ENCODE measurements around the gene FUT1. TPM values are rescaled to one million over a fixed set of nuclear protein-coding genes. Genes with fewer than 3 reads are reported as not detected.

FUT1 gene
- total and polyA plus RNA-seq, 9 of the 15 experiments (the other 6 are each of a cell fraction or from before 2014, with no cell fraction given) = 2.3 to 18.5 (median 8.8) TPM

DNA sequence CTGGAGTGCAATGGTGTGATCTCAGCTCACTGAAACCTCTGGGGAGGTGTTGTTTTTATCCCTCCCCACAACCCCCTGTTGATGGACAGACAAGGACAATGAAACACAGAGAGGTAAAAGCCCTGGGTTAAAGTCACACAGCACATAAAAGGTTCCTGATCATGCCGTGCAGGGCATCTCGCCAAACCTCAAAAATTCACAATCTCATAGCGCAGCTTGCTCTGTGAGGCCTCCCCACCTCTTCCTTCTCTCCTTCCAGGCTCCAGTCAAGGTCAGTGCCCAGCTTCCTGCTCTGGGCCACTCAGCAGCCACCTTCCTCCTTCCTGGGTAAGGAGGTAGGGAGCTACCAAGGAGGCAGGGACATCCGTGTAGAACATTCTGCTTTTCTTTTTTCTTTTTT is 54.4 kb downstream of the FUT1 start (continued):
- TF ChIP-seq, protein P1, sequence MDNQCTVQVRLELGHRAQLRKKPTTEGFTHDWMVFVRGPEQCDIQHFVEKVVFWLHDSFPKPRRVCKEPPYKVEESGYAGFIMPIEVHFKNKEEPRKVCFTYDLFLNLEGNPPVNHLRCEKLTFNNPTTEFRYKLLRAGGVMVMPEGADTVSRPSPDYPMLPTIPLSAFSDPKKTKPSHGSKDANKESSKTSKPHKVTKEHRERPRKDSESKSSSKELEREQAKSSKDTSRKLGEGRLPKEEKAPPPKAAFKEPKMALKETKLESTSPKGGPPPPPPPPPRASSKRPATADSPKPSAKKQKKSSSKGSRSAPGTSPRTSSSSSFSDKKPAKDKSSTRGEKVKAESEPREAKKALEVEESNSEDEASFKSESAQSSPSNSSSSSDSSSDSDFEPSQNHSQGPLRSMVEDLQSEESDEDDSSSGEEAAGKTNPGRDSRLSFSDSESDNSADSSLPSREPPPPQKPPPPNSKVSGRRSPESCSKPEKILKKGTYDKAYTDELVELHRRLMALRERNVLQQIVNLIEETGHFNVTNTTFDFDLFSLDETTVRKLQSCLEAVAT (IDR thresholded peaks at IDR 0.05) = peak in 1 of 2 experiments; percentile 74; a peak in 1 of 4 replicates
- TF ChIP-seq POU5F1 (IDR thresholded peaks at IDR 0.05; ENCODE audit: borderline replicate concordance, low read depth, low read length, partially characterized antibody) (no peak), BRD9 (IDR thresholded peaks at IDR 0.05; ENCODE audit: low read depth, partially characterized antibody) (no peak), ZNF583 (CRISPR knock-in tag; IDR thresholded peaks at IDR 0.05) (no peak), TEAD4 (IDR thresholded peaks at IDR 0.05; ENCODE audit: low read length) (peak; percentile 87), TEAD4 (CRISPR knock-in tag; IDR thresholded peaks at IDR 0.05; ENCODE audit: borderline replicate concordance) (no peak), LCOR (CRISPR knock-in tag; IDR thresholded peaks at IDR 0.05) (no peak), SMAD2 (IDR thresholded peaks at IDR 0.05; ENCODE audit: low read depth, low read length) (no peak), SOX6 (IDR thresholded peaks at IDR 0.05) (0 out of 2 replicates have a peak, but pooled peaks have one; percentile 23), ADNP (tag; IDR thresholded peaks at IDR 0.05) (peak; percentile 69; the same call in 1 of the 2 replicates), FOXM1 (IDR thresholded peaks at IDR 0.05; ENCODE audit: low read depth) (no peak), FOXM1 (CRISPR knock-in tag; IDR thresholded peaks at IDR 0.05; ENCODE audit: low read depth) (no peak), RB1 (IDR thresholded peaks at IDR 0.05; ENCODE audit: low read depth) (no peak), NR2F6 (CRISPR knock-in tag; IDR thresholded peaks at IDR 0.05) (no peak), MEF2D (tag; conservative IDR thresholded peaks at IDR 0.05; ENCODE audit: low read depth) (no peak), TGIF2 (CRISPR knock-in tag; IDR thresholded peaks at IDR 0.05) (no peak), ZFP36 (IDR thresholded peaks at IDR 0.05; ENCODE audit: low read depth, low read length, partially characterized antibody) (peak; percentile 97), RCOR1 (IDR thresholded peaks at IDR 0.05; ENCODE audit: borderline replicate concordance in 1 of 2, low read depth in 2 of 2, low read length in 2 of 2) (peak in 1 of 2 experiments; percentile 79; a peak in 2 of 4 replicates), GATAD2B (IDR thresholded peaks at IDR 0.05; ENCODE audit: borderline replicate concordance) (no peak)
- TF ChIP-seq, protein P2, sequence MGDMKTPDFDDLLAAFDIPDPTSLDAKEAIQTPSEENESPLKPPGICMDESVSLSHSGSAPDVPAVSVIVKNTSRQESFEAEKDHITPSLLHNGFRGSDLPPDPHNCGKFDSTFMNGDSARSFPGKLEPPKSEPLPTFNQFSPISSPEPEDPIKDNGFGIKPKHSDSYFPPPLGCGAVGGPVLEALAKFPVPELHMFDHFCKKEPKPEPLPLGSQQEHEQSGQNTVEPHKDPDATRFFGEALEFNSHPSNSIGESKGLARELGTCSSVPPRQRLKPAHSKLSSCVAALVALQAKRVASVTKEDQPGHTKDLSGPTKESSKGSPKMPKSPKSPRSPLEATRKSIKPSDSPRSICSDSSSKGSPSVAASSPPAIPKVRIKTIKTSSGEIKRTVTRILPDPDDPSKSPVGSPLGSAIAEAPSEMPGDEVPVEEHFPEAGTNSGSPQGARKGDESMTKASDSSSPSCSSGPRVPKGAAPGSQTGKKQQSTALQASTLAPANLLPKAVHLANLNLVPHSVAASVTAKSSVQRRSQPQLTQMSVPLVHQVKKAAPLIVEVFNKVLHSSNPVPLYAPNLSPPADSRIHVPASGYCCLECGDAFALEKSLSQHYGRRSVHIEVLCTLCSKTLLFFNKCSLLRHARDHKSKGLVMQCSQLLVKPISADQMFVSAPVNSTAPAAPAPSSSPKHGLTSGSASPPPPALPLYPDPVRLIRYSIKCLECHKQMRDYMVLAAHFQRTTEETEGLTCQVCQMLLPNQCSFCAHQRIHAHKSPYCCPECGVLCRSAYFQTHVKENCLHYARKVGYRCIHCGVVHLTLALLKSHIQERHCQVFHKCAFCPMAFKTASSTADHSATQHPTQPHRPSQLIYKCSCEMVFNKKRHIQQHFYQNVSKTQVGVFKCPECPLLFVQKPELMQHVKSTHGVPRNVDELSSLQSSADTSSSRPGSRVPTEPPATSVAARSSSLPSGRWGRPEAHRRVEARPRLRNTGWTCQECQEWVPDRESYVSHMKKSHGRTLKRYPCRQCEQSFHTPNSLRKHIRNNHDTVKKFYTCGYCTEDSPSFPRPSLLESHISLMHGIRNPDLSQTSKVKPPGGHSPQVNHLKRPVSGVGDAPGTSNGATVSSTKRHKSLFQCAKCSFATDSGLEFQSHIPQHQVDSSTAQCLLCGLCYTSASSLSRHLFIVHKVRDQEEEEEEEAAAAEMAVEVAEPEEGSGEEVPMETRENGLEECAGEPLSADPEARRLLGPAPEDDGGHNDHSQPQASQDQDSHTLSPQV (IDR thresholded peaks at IDR 0.05) = no peak
- TF ChIP-seq, protein P3, sequence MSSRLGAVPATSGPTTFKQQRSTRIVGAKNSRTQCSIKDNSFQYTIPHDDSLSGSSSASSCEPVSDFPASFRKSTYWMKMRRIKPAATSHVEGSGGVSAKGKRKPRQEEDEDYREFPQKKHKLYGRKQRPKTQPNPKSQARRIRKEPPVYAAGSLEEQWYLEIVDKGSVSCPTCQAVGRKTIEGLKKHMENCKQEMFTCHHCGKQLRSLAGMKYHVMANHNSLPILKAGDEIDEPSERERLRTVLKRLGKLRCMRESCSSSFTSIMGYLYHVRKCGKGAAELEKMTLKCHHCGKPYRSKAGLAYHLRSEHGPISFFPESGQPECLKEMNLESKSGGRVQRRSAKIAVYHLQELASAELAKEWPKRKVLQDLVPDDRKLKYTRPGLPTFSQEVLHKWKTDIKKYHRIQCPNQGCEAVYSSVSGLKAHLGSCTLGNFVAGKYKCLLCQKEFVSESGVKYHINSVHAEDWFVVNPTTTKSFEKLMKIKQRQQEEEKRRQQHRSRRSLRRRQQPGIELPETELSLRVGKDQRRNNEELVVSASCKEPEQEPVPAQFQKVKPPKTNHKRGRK (tag; IDR thresholded peaks at IDR 0.05) = no peak
- TF ChIP-seq, protein P4, sequence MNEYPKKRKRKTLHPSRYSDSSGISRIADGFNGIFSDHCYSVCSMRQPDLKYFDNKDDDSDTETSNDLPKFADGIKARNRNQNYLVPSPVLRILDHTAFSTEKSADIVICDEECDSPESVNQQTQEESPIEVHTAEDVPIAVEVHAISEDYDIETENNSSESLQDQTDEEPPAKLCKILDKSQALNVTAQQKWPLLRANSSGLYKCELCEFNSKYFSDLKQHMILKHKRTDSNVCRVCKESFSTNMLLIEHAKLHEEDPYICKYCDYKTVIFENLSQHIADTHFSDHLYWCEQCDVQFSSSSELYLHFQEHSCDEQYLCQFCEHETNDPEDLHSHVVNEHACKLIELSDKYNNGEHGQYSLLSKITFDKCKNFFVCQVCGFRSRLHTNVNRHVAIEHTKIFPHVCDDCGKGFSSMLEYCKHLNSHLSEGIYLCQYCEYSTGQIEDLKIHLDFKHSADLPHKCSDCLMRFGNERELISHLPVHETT (CRISPR knock-in tag; conservative IDR thresholded peaks at IDR 0.05 in 1 of 2, IDR thresholded peaks at IDR 0.05 in 1 of 2) = no peak

Data from K562 (cell line).